Measurements from ENCODE around the gene DNLZ.

DNLZ gene

GRCh38 chr9:136337416-136338395, 25.8 kb downstream of the DNLZ start:
- H3K36me3 ChIP-seq (ENCODE audit: control insufficient read depth in 2 of 2, insufficient read depth in 1 of 2, low read length in 2 of 2), result peaks cover 0 to 64% of the 10 kb centered on the region in 2 experiments; a peak in 1 of 3 replicates
- ChIA-PET POLR2A (interaction anchor here (0.5 kb wide), 1 partner anchor 90 kb away, joined by 3 read pairs; no protein-coding TSS in a partner anchor), CTCF (interaction anchor here (0.6 to 1.8 kb wide), 11 partner anchors 9 to 488 kb away, joined by 3 to 7 read pairs (median 3); no protein-coding TSS in a partner anchor)
- TF ChIP-seq ZNF555 (tag by site-specific recombination; conservative IDR thresholded peaks at IDR 0.05), result no peak
- TF ChIP-seq PATZ1 (tag by site-specific recombination; IDR thresholded peaks at IDR 0.05), result no peak; the same call in 1 of the 2 replicates
- TF ChIP-seq ZNF529 (tag by site-specific recombination; IDR thresholded peaks at IDR 0.05; ENCODE audit: insufficient replicate concordance), result no peak
- no peak for TF ChIP-seq ZNF610 (tag by site-specific recombination; IDR thresholded peaks at IDR 0.05; ENCODE audit: borderline replicate concordance)
- no peak for TF ChIP-seq OSR2 (tag by site-specific recombination; IDR thresholded peaks at IDR 0.05)
- no peak for TF ChIP-seq INSM2 (tag by site-specific recombination; IDR thresholded peaks at IDR 0.05)
- TF ChIP-seq ZNF184 (tag by site-specific recombination; IDR thresholded peaks at IDR 0.05), result no peak
- peak; percentile 91 for TF ChIP-seq GLIS1 (tag by site-specific recombination; IDR thresholded peaks at IDR 0.05)
- no peak for TF ChIP-seq KLF16 (tag by site-specific recombination; IDR thresholded peaks at IDR 0.05)
- TF ChIP-seq TCF7L2 (IDR thresholded peaks at IDR 0.05; ENCODE audit: borderline replicate concordance, low read depth, low read length), result no peak
- no peak for TF ChIP-seq ZNF335 (tag by site-specific recombination; conservative IDR thresholded peaks at IDR 0.05)
- no peak for TF ChIP-seq ZNF624 (tag by site-specific recombination; IDR thresholded peaks at IDR 0.05)
- TF ChIP-seq ZNF596 (tag by site-specific recombination; IDR thresholded peaks at IDR 0.05), result no peak
- no peak for TF ChIP-seq ZNF23 (tag by site-specific recombination; IDR thresholded peaks at IDR 0.05; ENCODE audit: borderline replicate concordance)
- no peak for TF ChIP-seq ZNF621 (tag by site-specific recombination; IDR thresholded peaks at IDR 0.05)
- peak; percentile 58; the same call in 1 of the 2 replicates for TF ChIP-seq GLIS2 (tag by site-specific recombination; IDR thresholded peaks at IDR 0.05)
- no peak for TF ChIP-seq OVOL3 (tag by site-specific recombination; IDR thresholded peaks at IDR 0.05)
- no peak for TF ChIP-seq SETDB1 (IDR thresholded peaks at IDR 0.05; ENCODE audit: insufficient read length, low read length)
- no peak for TF ChIP-seq ZBTB49 (tag by site-specific recombination; IDR thresholded peaks at IDR 0.05; ENCODE audit: low read depth)
- TF ChIP-seq HOXC10 (CRISPR knock-in tag; IDR thresholded peaks at IDR 0.05), result no peak
- TF ChIP-seq ELK4 (IDR thresholded peaks at IDR 0.05; ENCODE audit: borderline replicate concordance, low read depth, low read length), result no peak
- TF ChIP-seq ZNF37A (tag by site-specific recombination; IDR thresholded peaks at IDR 0.05), result no peak
- TF ChIP-seq ZBTB48 (tag by site-specific recombination; IDR thresholded peaks at IDR 0.05), result no peak
- no peak for TF ChIP-seq WT1 (tag by site-specific recombination; IDR thresholded peaks at IDR 0.05)
- TF ChIP-seq ZNF639 (tag by site-specific recombination; IDR thresholded peaks at IDR 0.05), result no peak
- TF ChIP-seq MYNN (tag by site-specific recombination; IDR thresholded peaks at IDR 0.05; ENCODE audit: borderline replicate concordance), result no peak
- TF ChIP-seq ZNF138 (tag by site-specific recombination; IDR thresholded peaks at IDR 0.05; ENCODE audit: borderline replicate concordance), result no peak
- TF ChIP-seq ZFHX2 (tag by site-specific recombination; conservative IDR thresholded peaks at IDR 0.05), result peak; percentile 34; the same call in 1 of the 2 replicates

More at GRCh38 chr9:136337416-136338395, 25.8 kb downstream of the DNLZ start:
- H3K27ac ChIP-seq (ENCODE audit: extremely low read depth, low read depth, low read length), result no peak overlapping the region
- H3K4me1 ChIP-seq (ENCODE audit: control insufficient read depth, insufficient read depth, low read length), result no peaks in the 10 kb centered on the region
- no peaks in the 10 kb centered on the region for H3K9me3 ChIP-seq (ENCODE audit: control insufficient read depth, insufficient read depth, low read depth, low read length)
- no peak overlapping the region for H3K4me3 ChIP-seq (ENCODE audit: low read depth, low read length)
